ENCODE measurements around the gene TNRC6C. TPM values are rescaled to one million over a fixed set of nuclear protein-coding genes. Genes with fewer than 3 reads are reported as not detected.

Gene TNRC6C
- total and polyA plus RNA-seq, 2 of the 13 experiments (the other 11 are each of a cell fraction or from before 2014, with no cell fraction given): 0.66 to 4.9 TPM

DNA sequence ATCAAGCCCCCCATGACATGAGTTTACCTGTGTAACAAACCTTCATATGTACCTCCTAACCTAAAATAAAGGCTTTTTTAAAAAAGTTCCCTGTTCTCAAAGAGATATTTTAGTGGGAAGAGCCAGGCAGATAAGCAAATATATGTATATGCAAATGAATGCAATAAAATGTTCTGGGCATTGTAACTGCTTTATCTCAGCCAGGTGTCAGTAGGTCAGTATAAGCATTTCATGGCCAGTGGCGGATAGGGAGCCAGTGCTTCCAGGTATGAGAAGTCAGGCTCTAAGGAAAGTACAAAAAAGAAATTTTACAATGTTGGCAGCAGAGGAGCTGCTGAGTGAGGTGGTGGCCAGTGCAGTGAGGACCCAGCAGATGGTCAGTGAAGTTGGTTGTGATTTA, 53.9 kb downstream of the TNRC6C start:
- Histone ChIP-seq H3K27ac (ENCODE audit: extremely low read length, insufficient read depth, low read length) (no peak overlapping the region), H3K9ac (ENCODE audit: insufficient read depth, low read depth, low read length) (no peak overlapping the region), H3K9me3 (ENCODE audit: low read length) (no peaks in the 10 kb centered on the region), H3K27me3 (ENCODE audit: control insufficient read depth in 1 of 2, insufficient read depth in 2 of 2, low read length in 2 of 2) (no peaks in the 10 kb centered on the region), H3K79me2 (ENCODE audit: insufficient read depth, low read length) (no peaks in the 10 kb centered on the region), H4K20me1 (ENCODE audit: insufficient read depth, low read length) (no peaks in the 10 kb centered on the region), H2AFZ (ENCODE audit: low read length) (no peak overlapping the region), H3K4me1 (ENCODE audit: insufficient read depth, low read length) (no peaks in the 10 kb centered on the region), H3K4me3 (replicated peaks in 1 of 3; ENCODE audit: insufficient read depth in 1 of 3, low read depth in 2 of 3, low read length in 3 of 3) (no peak overlapping the region), H3K4me2 (ENCODE audit: low read depth, low read length) (no peak overlapping the region), H3K36me3 (replicated peaks in 1 of 2; ENCODE audit: control insufficient read depth in 1 of 2, insufficient read depth in 2 of 2, low read length in 2 of 2) (peaks cover 1 to 15% of the 10 kb centered on the region in 2 experiments; a peak in 3 of 5 replicates)
- no TSS peak for BruUV-seq (replicated peaks)
- TF ChIP-seq CAMTA2 (CRISPR knock-in tag; IDR thresholded peaks at IDR 0.05; ENCODE audit: borderline replicate concordance) (no peak), RBFOX2 (IDR thresholded peaks at IDR 0.05; ENCODE audit: low read depth, low read length) (no peak), HNRNPH1 (optimal IDR thresholded peaks at IDR 0.05; ENCODE audit: low read depth, low read length) (no peak), ZNF629 (CRISPR knock-in tag; conservative IDR thresholded peaks at IDR 0.05) (no peak), ZFP36 (IDR thresholded peaks at IDR 0.05; ENCODE audit: borderline replicate concordance, low read depth, low read length, partially characterized antibody) (no peak), RCOR2 (CRISPR knock-in tag; IDR thresholded peaks at IDR 0.05) (no peak), ZNF30 (CRISPR knock-in tag; IDR thresholded peaks at IDR 0.05) (no peak), ZEB1 (IDR thresholded peaks at IDR 0.05; ENCODE audit: insufficient replicate concordance, low read depth) (no peak)
- TF ChIP-seq, protein P1, sequence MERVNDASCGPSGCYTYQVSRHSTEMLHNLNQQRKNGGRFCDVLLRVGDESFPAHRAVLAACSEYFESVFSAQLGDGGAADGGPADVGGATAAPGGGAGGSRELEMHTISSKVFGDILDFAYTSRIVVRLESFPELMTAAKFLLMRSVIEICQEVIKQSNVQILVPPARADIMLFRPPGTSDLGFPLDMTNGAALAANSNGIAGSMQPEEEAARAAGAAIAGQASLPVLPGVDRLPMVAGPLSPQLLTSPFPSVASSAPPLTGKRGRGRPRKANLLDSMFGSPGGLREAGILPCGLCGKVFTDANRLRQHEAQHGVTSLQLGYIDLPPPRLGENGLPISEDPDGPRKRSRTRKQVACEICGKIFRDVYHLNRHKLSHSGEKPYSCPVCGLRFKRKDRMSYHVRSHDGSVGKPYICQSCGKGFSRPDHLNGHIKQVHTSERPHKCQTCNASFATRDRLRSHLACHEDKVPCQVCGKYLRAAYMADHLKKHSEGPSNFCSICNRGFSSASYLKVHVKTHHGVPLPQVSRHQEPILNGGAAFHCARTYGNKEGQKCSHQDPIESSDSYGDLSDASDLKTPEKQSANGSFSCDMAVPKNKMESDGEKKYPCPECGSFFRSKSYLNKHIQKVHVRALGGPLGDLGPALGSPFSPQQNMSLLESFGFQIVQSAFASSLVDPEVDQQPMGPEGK (CRISPR knock-in tag; IDR thresholded peaks at IDR 0.05): no peak
- intact Hi-C loops (cut with micrococcal nuclease; ENCODE audit: unreplicated experiment): loop anchor here (10.0 kb wide), 1 partner anchor 468 kb away; no protein-coding TSS in a partner anchor
- in situ Hi-C loops (cut with HindIII; ENCODE audit: extremely low pct_ligation_motif_present, low pct_unique_long_range_greater_than_20kb): no loop called here
- WGBS (ENCODE audit: low lambda C conversion rate): 96% methylated on average over 1 of the region's 1 CpG
- no peak for FAIRE-seq
- POLR2A ChIA-PET: interaction anchor here (2.0 kb wide), 1 partner anchor 54 kb away, joined by 9 read pairs; the partner anchor contains the start of gene TNRC6C
- ATAC-seq: no peak
- CTCF ChIA-PET (ENCODE audit: low intra/inter-chr PET ratio, low total read pairs): no interaction called here
- no peak for DNase-seq (ENCODE audit: low spot score)
